Stomach smooth muscle (tissue), 2 donors: ENCODE results near the gene GNLY.

Source experiments
- H3K27ac ChIP-seq: one replicate; pipeline ENCODE4 v1.7.0; 2013; ENCODE audit warnings: mild to moderate bottlenecking, low read length, inconsistent platforms
- H3K27me3 ChIP-seq, 2 donors: one replicate each; pipeline ENCODE4 v1.7.0; 2013; ENCODE audit warnings: low read length in 2 of 2; ENCODE audit not compliant: insufficient read depth in 2 of 2, control insufficient read depth in 1 of 2
- H3K36me3 ChIP-seq, 2 donors: one replicate each; pipeline ENCODE4 v1.7.0; 2013; ENCODE audit warnings: low read length in 2 of 2; ENCODE audit not compliant: control insufficient read depth in 2 of 2, insufficient read depth in 2 of 2
- H3K4me1 ChIP-seq: one replicate; pipeline ENCODE4 v1.7.0; 2013; ENCODE audit warnings: low read length; ENCODE audit not compliant: control insufficient read depth, insufficient read depth
- H3K4me3 ChIP-seq, 2 donors: one replicate each; pipeline ENCODE4 v1.7.0; 2013; ENCODE audit warnings: low read length in 2 of 2
- H3K9ac ChIP-seq, 2 donors: one replicate each; pipeline ENCODE4 v1.7.0; 2013; ENCODE audit warnings: low read length in 2 of 2, mild to moderate bottlenecking in 1 of 2
- H3K9me3 ChIP-seq, 2 donors: one replicate each; pipeline ENCODE4 v1.7.0; 2013; ENCODE audit warnings: low read length in 2 of 2; ENCODE audit not compliant: control insufficient read depth in 2 of 2
- donor health status: healthy.
- donor health status: Pancreatic carcinoma.

Gene GNLY

DNA sequence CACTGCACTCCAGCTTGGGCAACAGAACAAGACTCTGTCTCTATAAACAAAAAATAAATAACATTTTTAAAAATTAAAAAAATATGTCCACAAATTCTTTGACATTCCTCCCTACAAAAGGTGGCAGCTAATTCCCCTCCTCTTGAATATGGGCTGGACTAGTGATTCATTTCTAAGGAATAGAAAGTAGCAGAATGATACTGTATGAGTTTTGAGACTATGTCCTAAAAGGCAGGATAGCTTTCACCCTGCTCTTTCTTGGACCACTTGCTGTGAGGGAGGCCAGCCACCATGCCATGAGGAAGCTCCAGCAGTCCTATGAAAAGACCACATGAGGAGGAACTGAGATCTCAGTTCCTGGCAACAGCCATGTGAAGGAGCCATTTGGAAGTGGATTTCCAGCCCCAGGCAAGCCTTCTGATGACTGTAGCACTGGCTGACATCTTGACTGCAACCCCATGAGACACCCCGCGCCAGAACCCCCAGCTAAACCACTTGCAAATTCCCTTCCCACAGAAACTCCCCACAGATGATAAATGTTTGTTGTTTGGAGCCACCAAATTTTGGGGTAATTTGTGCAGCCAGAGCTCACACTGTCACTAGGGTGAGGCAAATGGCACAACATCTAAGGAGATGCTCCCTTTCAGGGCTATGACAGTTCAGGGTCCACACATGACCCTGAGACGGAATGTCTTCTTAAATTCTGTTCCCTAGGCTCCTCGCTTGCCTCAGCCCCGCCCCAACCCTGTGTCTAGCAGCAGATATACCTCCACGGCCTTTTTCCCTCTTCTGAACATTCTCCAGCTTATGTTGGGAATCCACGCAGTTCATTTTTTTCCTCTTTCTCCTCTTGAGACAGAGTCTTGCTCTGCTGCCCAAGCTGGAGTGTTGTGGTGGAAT, 42.5 kb downstream of the GNLY start:
- H3K4me1 ChIP-seq = peaks cover 31% of the 10 kb centered on the region
- no peak overlapping the region for H3K9ac ChIP-seq
- no peaks in the 10 kb centered on the region for H3K9me3 ChIP-seq
- H3K27ac ChIP-seq = peak overlapping the region; percentile 80
- no peaks in the 10 kb centered on the region for H3K27me3 ChIP-seq
- H3K4me3 ChIP-seq = no peak overlapping the region
- H3K36me3 ChIP-seq = no peaks in the 10 kb centered on the region

DNA sequence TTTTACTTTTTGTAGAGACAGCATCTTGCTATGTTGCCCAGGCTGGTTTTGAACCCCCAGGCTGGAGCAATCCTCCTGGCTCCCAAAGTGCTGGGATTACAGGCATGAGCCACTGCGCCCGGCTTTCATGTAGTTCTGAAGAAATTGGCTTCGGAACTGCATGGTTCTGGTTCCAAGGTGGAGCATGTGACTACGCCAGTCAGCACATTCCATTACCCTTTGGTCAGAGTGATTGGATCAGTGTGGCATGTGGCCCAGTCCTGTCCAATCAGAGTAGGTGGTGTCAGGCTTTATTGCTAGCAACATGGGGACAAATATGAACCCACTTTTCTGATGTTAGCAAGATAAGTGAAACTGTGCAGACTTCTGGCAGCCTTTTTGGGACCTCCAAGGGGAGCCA, 43.3 kb downstream of the GNLY start:
- no peaks in the 10 kb centered on the region for H3K36me3 ChIP-seq
- peak overlapping the region; percentile 80 for H3K27ac ChIP-seq
- no peaks in the 10 kb centered on the region for H3K27me3 ChIP-seq
- no peaks in the 10 kb centered on the region for H3K9me3 ChIP-seq
- no peak overlapping the region for H3K4me3 ChIP-seq
- peaks cover 38% of the 10 kb centered on the region for H3K4me1 ChIP-seq
- H3K9ac ChIP-seq = peak overlapping the region; percentile 21 to 26

- Histone ChIP-seq H3K4me1 (peaks cover 43% of the 10 kb centered on the region), H3K27ac (peak overlapping the region; percentile 80), H3K36me3 (no peaks in the 10 kb centered on the region), H3K27me3 (no peaks in the 10 kb centered on the region), H3K9me3 (no peaks in the 10 kb centered on the region), H3K9ac (peak overlapping the region; percentile 21 to 26), H3K4me3 (no peak overlapping the region)
These were observed 43.8 kb downstream of the GNLY start for GRCh38 chr2:85737961-85738360.

DNA sequence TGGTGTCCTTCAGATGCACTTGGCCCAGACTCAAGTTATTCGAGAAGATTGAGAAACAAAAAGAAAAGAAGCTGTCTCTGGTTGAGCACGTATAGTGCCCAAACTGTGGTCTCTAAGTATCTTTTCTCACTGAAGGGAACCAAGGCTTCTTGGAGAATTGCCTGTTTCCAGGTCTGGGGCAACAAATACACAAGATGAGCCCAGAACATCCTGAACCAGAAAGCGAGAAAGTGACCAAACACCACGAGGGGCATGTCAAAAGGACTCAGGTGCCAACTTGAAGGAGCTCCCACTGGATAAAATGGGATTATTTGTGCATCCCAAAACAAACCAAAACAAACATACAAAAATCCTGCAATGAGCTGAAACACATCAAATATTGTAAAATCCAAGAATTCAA, 46.0 kb downstream of the GNLY start:
- peak overlapping the region; percentile 93 for H3K27ac ChIP-seq
- H3K9me3 ChIP-seq = no peaks in the 10 kb centered on the region
- H3K27me3 ChIP-seq = no peaks in the 10 kb centered on the region
- peaks cover 63% of the 10 kb centered on the region for H3K4me1 ChIP-seq
- no peaks in the 10 kb centered on the region for H3K36me3 ChIP-seq
- no peak overlapping the region for H3K9ac ChIP-seq
- no peak overlapping the region for H3K4me3 ChIP-seq

DNA sequence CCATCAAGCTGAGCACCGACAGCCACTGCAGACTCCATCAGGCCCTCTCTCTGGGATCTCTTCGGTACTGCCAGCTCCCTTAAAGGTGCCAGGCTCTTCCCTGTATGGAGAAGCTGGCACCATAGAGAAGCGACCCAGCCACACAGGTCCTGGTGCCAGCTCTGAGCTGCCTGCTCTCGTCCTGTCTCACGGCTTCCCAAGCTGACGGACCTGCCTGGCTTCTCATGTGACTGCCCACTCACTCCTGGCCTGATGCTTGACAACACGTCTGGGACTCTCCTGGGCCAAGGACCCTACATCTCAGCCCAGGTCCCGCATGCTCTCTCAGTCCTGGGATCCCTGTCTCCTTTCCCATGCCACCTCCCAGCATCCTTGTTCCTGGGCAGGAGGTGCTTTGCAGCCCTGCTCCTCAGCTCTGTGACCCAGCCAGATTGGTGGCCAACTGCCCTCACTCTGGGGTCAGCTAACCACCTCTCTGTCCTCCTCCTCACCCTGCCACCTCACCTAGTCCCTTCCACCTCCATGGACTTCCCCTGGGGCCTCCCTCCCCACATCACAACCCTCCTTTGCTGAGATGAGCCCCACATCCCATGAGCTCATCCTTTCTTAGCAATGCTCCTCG, 47.2 kb downstream of the GNLY start:
- H3K9ac ChIP-seq = peak overlapping the region; percentile 57 to 62
- H3K27ac ChIP-seq = peak overlapping the region; percentile 93
- peak overlapping the region in 1 of 2 donors; percentile 22 for H3K4me3 ChIP-seq
- H3K4me1 ChIP-seq = peaks cover 72% of the 10 kb centered on the region
- no peaks in the 10 kb centered on the region for H3K36me3 ChIP-seq
- no peaks in the 10 kb centered on the region for H3K9me3 ChIP-seq
- no peaks in the 10 kb centered on the region for H3K27me3 ChIP-seq

GRCh38 chr2:85741833-85742455, 47.8 kb downstream of the GNLY start:
- H3K4me3 ChIP-seq = peak overlapping the region in 1 of 2 donors; percentile 57
- peaks cover 70% of the 10 kb centered on the region for H3K4me1 ChIP-seq

GRCh38 chr2:85743304-85743978, 49.3 kb downstream of the GNLY start:
- Histone ChIP-seq H3K27ac (peak overlapping the region; percentile 93), H3K9me3 (no peaks in the 10 kb centered on the region), H3K4me1 (peaks cover 64% of the 10 kb centered on the region), H3K36me3 (no peaks in the 10 kb centered on the region), H3K27me3 (no peaks in the 10 kb centered on the region), H3K4me3 (peak overlapping the region; percentile 26 to 57), H3K9ac (peak overlapping the region; percentile 23 to 58)

More at GRCh38 chr2:85741833-85742455, 47.8 kb downstream of the GNLY start:
- H3K9me3 ChIP-seq = no peaks in the 10 kb centered on the region
- peak overlapping the region; percentile 93 for H3K27ac ChIP-seq
- H3K27me3 ChIP-seq = no peaks in the 10 kb centered on the region
- H3K9ac ChIP-seq = peak overlapping the region; percentile 57 to 62
- no peaks in the 10 kb centered on the region for H3K36me3 ChIP-seq

DNA sequence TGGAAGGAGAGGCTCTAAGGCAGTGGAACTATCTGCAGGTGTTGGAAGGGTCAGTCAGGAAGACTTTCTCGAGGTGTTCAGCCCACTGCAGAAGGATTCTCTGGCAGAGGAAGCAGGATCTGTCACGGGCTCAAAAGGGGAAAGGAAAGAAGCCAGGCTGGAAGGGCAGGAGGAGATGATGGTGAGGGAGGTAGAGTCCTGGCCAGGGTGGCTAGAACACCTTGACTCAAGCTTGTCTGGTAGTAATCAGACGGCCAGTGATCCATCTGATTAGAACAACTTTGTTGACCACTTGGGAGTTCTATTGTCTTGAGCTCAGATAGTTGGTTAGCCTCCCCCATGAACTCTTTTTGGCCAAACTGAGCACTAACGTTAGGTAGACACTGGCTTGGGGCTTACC, 49.9 kb downstream of the GNLY start:
- H3K27me3 ChIP-seq = no peaks in the 10 kb centered on the region
- no peak overlapping the region for H3K9ac ChIP-seq
- H3K36me3 ChIP-seq = no peaks in the 10 kb centered on the region
- peak overlapping the region in 1 of 2 donors; percentile 8 for H3K4me3 ChIP-seq
- peak overlapping the region; percentile 93 for H3K27ac ChIP-seq
- H3K9me3 ChIP-seq = no peaks in the 10 kb centered on the region
- peaks cover 70% of the 10 kb centered on the region for H3K4me1 ChIP-seq

- no peaks in the 10 kb centered on the region for H3K36me3 ChIP-seq
- H3K4me3 ChIP-seq = peak overlapping the region; percentile 34 to 47
- H3K9me3 ChIP-seq = no peaks in the 10 kb centered on the region
- H3K27ac ChIP-seq = peak overlapping the region; percentile 93
- H3K4me1 ChIP-seq = peaks cover 76% of the 10 kb centered on the region
- H3K9ac ChIP-seq = peak overlapping the region in 1 of 2 donors; percentile 51
- H3K27me3 ChIP-seq = no peaks in the 10 kb centered on the region
These were observed 50.8 kb downstream of the GNLY start for GRCh38 chr2:85744741-85745601.
